A549 (cell line): ENCODE data around the gene IL4.

ENCODE experiments used
- BHLHE40 ChIP-seq: IDR thresholded peaks from 2 replicates; pipeline ENCODE4 v1.6.1; 2012; ENCODE audit warnings: low read depth, low read length, inconsistent platforms
- CBX2 ChIP-seq: fragments of 200-600 bp; sonication (generic); IDR thresholded peaks from 2 replicates; pipeline ENCODE4 v1.6.1; 2016; ENCODE audit warnings: low read depth, mild to moderate bottlenecking, borderline replicate concordance
- CHD4 ChIP-seq: fragments of 200-600 bp; sonication (generic); IDR thresholded peaks from 2 replicates; pipeline ENCODE4 v1.6.1; 2016; ENCODE audit warnings: antibody characterized with exemption, mild to moderate bottlenecking, borderline replicate concordance
- EP300 ChIP-seq, 2 experiments: fragments of >200 bp; sonication (Bioruptor Twin); formaldehyde crosslinking; IDR thresholded peaks; 2 replicates in 1 of 2; 3 replicates in 1 of 2; pipeline ENCODE4 v1.6.1; 2016 to 2017
- JUN ChIP-seq, 2 experiments: fragments of >200 bp; sonication (Bioruptor Twin); formaldehyde crosslinking; IDR thresholded peaks; 2 replicates in 1 of 2; 3 replicates in 1 of 2; pipeline ENCODE4 v1.6.1; 2016 to 2017
- KDM5A ChIP-seq: fragments of 200-600 bp; sonication (generic); IDR thresholded peaks from 2 replicates; pipeline ENCODE4 v1.6.1; 2016; ENCODE audit warnings: antibody characterized with exemption, mild to moderate bottlenecking
- MAFK ChIP-seq: fragments of 450-650 bp; IDR thresholded peaks from 2 replicates; pipeline ENCODE4 v1.6.1; 2014; ENCODE audit not compliant: partially characterized antibody
- MAZ ChIP-seq: fragments of 150-350 bp; IDR thresholded peaks from 2 replicates; pipeline ENCODE4 v1.6.1; 2014; ENCODE audit warnings: antibody characterized with exemption, low read depth, low read length, borderline replicate concordance
- POLR2A ChIP-seq: IDR thresholded peaks from 2 replicates; pipeline ENCODE4 v1.6.1; 2012; ENCODE audit warnings: mild to moderate bottlenecking, low read length
- RAD21 ChIP-seq, 2 experiments: fragments of >200 bp in 1 of 2; sonication (Bioruptor Twin) in 1 of 2; formaldehyde crosslinking in 1 of 2; IDR thresholded peaks in 1 of 2; conservative IDR thresholded peaks in 1 of 2; 2 replicates in 1 of 2; 3 replicates in 1 of 2; pipeline ENCODE4 v1.6.1; 2012 to 2018; ENCODE audit warnings: inconsistent platforms in 1 of 2
- RCOR1 ChIP-seq: fragments of 150-350 bp; IDR thresholded peaks from 2 replicates; pipeline ENCODE4 v1.6.1; 2014; ENCODE audit warnings: antibody characterized with exemption, low read length, low read depth
- RFX5 ChIP-seq: fragments of 450-650 bp; IDR thresholded peaks from 2 replicates; pipeline ENCODE4 v1.7.1; 2014; ENCODE audit warnings: antibody characterized with exemption, mild to moderate bottlenecking, moderate library complexity
- TP53 ChIP-seq: fragments of 250-450 bp; sonication (Bioruptor Pico); IDR thresholded peaks from 2 replicates; pipeline ENCODE4 v1.5.0; 2021; ENCODE audit warnings: mild to moderate bottlenecking, moderate library complexity
- TF ChIP-seq, protein P1 (sequence below): fragments of >200 bp; sonication (Bioruptor Twin); formaldehyde crosslinking; IDR thresholded peaks from 3 replicates; pipeline ENCODE4 v1.5.1; 2016

DNA sequence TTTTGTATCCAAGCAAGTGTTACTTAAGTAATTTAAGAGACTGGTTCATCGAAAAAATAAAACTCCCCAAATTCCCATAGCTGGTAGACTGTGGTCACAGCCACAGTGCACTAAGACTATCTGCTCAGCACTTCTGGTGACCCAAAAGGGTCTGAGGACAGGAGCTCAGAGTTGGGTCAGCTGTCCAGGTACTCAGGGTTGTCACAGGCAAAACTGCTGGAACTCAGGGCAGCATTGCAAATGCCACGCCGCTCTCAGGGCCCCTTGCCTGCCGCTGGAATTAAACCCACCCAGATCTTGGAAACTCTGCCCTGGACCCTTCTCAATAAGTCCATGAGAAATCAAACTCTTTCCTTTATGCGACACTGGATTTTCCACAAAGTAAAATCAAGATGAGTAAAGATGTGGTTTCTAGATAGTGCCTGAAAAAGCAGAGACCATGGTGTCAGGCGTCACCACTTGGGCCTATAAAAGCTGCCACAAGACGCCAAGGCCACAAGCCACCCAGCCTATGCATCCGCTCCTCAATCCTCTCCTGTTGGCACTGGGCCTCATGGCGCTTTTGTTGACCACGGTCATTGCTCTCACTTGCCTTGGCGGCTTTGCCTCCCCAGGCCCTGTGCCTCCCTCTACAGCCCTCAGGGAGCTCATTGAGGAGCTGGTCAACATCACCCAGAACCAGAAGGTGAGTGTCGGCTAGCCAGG, 16.0 kb upstream of the IL4 start, which contains the start of gene IL13:
- TF ChIP-seq EP300 (IDR thresholded peaks at IDR 0.05), result no peak
- TF ChIP-seq, protein P1, sequence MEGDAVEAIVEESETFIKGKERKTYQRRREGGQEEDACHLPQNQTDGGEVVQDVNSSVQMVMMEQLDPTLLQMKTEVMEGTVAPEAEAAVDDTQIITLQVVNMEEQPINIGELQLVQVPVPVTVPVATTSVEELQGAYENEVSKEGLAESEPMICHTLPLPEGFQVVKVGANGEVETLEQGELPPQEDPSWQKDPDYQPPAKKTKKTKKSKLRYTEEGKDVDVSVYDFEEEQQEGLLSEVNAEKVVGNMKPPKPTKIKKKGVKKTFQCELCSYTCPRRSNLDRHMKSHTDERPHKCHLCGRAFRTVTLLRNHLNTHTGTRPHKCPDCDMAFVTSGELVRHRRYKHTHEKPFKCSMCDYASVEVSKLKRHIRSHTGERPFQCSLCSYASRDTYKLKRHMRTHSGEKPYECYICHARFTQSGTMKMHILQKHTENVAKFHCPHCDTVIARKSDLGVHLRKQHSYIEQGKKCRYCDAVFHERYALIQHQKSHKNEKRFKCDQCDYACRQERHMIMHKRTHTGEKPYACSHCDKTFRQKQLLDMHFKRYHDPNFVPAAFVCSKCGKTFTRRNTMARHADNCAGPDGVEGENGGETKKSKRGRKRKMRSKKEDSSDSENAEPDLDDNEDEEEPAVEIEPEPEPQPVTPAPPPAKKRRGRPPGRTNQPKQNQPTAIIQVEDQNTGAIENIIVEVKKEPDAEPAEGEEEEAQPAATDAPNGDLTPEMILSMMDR, result no peak
- no peak for TF ChIP-seq POLR2A
- no peak for TF ChIP-seq MAFK
- TF ChIP-seq RCOR1, result no peak
- no peak for TF ChIP-seq KDM5A
- no peak for TF ChIP-seq RFX5
- no peak for TF ChIP-seq CBX2
- no peak for TF ChIP-seq RAD21 (conservative IDR thresholded peaks at IDR 0.05 in 1 of 2, IDR thresholded peaks at IDR 0.05 in 1 of 2)
- TF ChIP-seq JUN (IDR thresholded peaks at IDR 0.05), result no peak
- no peak for TF ChIP-seq CHD4
- no peak for TF ChIP-seq TP53
- no peak for TF ChIP-seq MAZ
- no peak for TF ChIP-seq BHLHE40
